Prostate gland (tissue), 2 donors: Measurements from ENCODE around the gene NLN.

ENCODE experiments used
- POLR2A ChIP-seq: fragments of 450-650 bp; IDR thresholded peaks from one replicate; pipeline ENCODE4 v1.6.1; 2016; ENCODE audit warnings: antibody characterized with exemption, mild to moderate bottlenecking
- POLR2AphosphoS5 ChIP-seq: sonication (generic); formaldehyde crosslinking; IDR thresholded peaks from one replicate; pipeline ENCODE4 v1.6.1; 2017; ENCODE audit warnings: antibody characterized with exemption
- TF ChIP-seq, protein P1 (sequence below), 4 experiments: fragments of 200-600 bp in 2 of 4; fragments of 450-650 bp in 2 of 4; sonication (generic) in 2 of 4; IDR thresholded peaks; 1 replicate in 3 of 4; 2 replicates in 1 of 4; pipeline ENCODE4 v1.5.1; 2016 to 2019; ENCODE audit warnings: antibody characterized with exemption in 4 of 4, mild to moderate bottlenecking in 2 of 4, moderate library complexity in 2 of 4

DNA sequence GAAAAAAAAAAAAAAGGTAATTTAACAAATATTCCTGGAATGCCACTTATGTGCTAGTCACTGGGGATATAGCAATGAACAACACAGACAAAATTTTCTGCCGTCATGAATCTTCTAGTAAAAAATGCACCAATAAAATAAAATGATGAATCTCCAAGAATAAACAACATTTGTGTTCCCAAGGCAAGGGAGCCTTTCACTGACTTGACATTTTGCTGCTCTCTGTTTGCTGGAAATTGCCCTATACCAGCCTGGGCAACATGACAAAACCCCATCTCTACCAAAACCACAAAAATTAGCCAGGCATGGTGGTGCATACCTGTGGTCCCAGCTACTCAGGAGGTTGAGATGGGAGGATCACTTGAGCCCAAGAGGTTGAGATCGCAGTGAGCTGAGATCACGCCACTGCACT is 139.8 kb downstream of the NLN start:
- no peak for TF ChIP-seq POLR2A
- TF ChIP-seq, protein P1, sequence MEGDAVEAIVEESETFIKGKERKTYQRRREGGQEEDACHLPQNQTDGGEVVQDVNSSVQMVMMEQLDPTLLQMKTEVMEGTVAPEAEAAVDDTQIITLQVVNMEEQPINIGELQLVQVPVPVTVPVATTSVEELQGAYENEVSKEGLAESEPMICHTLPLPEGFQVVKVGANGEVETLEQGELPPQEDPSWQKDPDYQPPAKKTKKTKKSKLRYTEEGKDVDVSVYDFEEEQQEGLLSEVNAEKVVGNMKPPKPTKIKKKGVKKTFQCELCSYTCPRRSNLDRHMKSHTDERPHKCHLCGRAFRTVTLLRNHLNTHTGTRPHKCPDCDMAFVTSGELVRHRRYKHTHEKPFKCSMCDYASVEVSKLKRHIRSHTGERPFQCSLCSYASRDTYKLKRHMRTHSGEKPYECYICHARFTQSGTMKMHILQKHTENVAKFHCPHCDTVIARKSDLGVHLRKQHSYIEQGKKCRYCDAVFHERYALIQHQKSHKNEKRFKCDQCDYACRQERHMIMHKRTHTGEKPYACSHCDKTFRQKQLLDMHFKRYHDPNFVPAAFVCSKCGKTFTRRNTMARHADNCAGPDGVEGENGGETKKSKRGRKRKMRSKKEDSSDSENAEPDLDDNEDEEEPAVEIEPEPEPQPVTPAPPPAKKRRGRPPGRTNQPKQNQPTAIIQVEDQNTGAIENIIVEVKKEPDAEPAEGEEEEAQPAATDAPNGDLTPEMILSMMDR (IDR thresholded peaks at IDR 0.05), result no peak
- no peak for TF ChIP-seq POLR2AphosphoS5
